NCI-H345 treated with DMSO at 0.1 percent for 48 hours (cell line): ENCODE results near the gene DUSP28.

Experiments
- DNase-seq: peaks from one replicate; lab custom pipeline; 2025; ENCODE audit not compliant: unreplicated experiment; lab: John Stamatoyannopoulos, UW

The DUSP28 gene

GRCh38 chr2:240597419-240598181 lies 37.4 kb downstream of the DUSP28 start:
- no peak for DNase-seq

GRCh38 chr2:240598311-240598911 lies 38.3 kb downstream of the DUSP28 start:
- no peak for DNase-seq

- DNase-seq: no peak
Measured at GRCh38 chr2:240599141-240599583, 39.0 kb downstream of the DUSP28 start.

GRCh38 chr2:240600451-240600961 lies 40.3 kb downstream of the DUSP28 start:
- DNase-seq: no peak

- no peak for DNase-seq
Measured at GRCh38 chr2:240601061-240601830, 41.1 kb downstream of the DUSP28 start.

- DNase-seq: no peak
Measured at GRCh38 chr2:240601831-240602160, 41.6 kb downstream of the DUSP28 start.

- no peak for DNase-seq
Measured at GRCh38 chr2:240602266-240603050, 42.3 kb downstream of the DUSP28 start.

GRCh38 chr2:240603081-240603835 lies 43.1 kb downstream of the DUSP28 start:
- no peak for DNase-seq

GRCh38 chr2:240603846-240604245 lies 43.7 kb downstream of the DUSP28 start:
- no peak for DNase-seq

- no peak for DNase-seq
Measured at GRCh38 chr2:240604291-240604938, 44.3 kb downstream of the DUSP28 start.

GRCh38 chr2:240604939-240605716 lies 45.0 kb downstream of the DUSP28 start:
- DNase-seq: no peak

GRCh38 chr2:240605867-240606743 lies 45.9 kb downstream of the DUSP28 start:
- no peak for DNase-seq

GRCh38 chr2:240611601-240612210 lies 51.5 kb downstream of the DUSP28 start:
- DNase-seq: no peak
